Measurements from ENCODE around the gene SERTAD4. TPM values are rescaled to one million over a fixed set of nuclear protein-coding genes. Genes with fewer than 3 reads are reported as not detected.

SERTAD4 gene
- total RNA-seq, 1 donor from 2014 or later = 47.2 TPM

GRCh38 chr1:210228158-210228557 lies 4.4 kb upstream of the SERTAD4 start:
- H3K4me3 Mint-ChIP-seq (ENCODE audit: unreplicated experiment) = no peak overlapping the region

GRCh38 chr1:210230149-210230695 lies 2.4 kb upstream of the SERTAD4 start:
- H3K9me3 Mint-ChIP-seq (ENCODE audit: unreplicated experiment) = no peaks in the 10 kb centered on the region
- DNase-seq (ENCODE audit: extremely low spot score, unreplicated experiment) = no peak
- no peaks in the 10 kb centered on the region for H3K36me3 Mint-ChIP-seq (ENCODE audit: unreplicated experiment)
- H3K27ac Mint-ChIP-seq (ENCODE audit: unreplicated experiment) = no peak overlapping the region
- H3K27me3 Mint-ChIP-seq (ENCODE audit: unreplicated experiment) = no peaks in the 10 kb centered on the region
- no peak overlapping the region for H3K4me3 Mint-ChIP-seq (ENCODE audit: unreplicated experiment)
- no peak for TF ChIP-seq CTCF (IDR thresholded peaks at IDR 0.05)
- H3K4me1 Mint-ChIP-seq (ENCODE audit: unreplicated experiment) = peaks cover 20% of the 10 kb centered on the region

More at GRCh38 chr1:210228158-210228557, 4.4 kb upstream of the SERTAD4 start:
- Mint-ChIP-seq H3K27me3 (ENCODE audit: unreplicated experiment) (no peaks in the 10 kb centered on the region), H3K4me1 (ENCODE audit: unreplicated experiment) (peaks cover 8% of the 10 kb centered on the region), H3K9me3 (ENCODE audit: unreplicated experiment) (no peaks in the 10 kb centered on the region), H3K27ac (ENCODE audit: unreplicated experiment) (no peak overlapping the region), H3K36me3 (ENCODE audit: unreplicated experiment) (no peaks in the 10 kb centered on the region)
- no peak for DNase-seq (ENCODE audit: extremely low spot score, unreplicated experiment)
- no peak for TF ChIP-seq CTCF (IDR thresholded peaks at IDR 0.05)

DNA sequence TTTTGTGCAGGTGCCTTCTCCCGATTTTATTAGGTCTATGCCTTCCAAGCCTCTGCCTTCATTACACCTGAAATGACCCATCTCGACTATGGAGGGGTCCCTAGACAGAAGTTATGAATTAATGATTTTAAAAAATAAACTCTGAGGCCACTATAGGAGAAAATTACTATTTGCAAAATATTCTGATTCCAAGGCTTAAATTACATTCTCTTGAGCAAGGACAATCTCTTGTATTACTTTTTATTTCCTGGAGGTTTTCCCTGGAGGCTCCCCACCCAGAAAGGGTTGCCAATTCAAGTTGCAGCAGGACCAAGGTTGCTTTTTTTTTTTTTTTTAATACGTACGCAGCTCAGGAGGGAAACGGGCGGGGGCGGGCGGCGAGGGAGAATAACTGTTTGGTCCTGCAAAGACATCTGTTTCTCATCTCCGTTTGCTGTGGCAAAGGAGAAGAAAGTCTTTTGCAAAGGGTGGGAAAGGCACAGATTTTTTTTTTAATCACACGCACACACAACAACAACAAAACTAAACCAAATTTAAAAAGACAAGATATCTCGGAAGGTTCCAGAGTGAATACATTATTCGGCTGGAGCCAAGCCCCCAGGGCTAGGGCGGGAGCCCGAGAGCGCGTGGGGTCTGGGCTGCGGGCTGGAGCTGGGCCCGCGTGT lies 618 bp upstream of the SERTAD4 start:
- H3K9me3 Mint-ChIP-seq (ENCODE audit: unreplicated experiment) = no peaks in the 10 kb centered on the region
- H3K27me3 Mint-ChIP-seq (ENCODE audit: unreplicated experiment) = no peaks in the 10 kb centered on the region
- DNase-seq (ENCODE audit: extremely low spot score, unreplicated experiment) = no peak
- no peak for TF ChIP-seq CTCF (IDR thresholded peaks at IDR 0.05)
- H3K4me1 Mint-ChIP-seq (ENCODE audit: unreplicated experiment) = peaks cover 38% of the 10 kb centered on the region
- no peaks in the 10 kb centered on the region for H3K36me3 Mint-ChIP-seq (ENCODE audit: unreplicated experiment)
- peak overlapping the region; percentile 86 for H3K4me3 Mint-ChIP-seq (ENCODE audit: unreplicated experiment)
- peak overlapping the region; percentile 92 for H3K27ac Mint-ChIP-seq (ENCODE audit: unreplicated experiment)

DNA sequence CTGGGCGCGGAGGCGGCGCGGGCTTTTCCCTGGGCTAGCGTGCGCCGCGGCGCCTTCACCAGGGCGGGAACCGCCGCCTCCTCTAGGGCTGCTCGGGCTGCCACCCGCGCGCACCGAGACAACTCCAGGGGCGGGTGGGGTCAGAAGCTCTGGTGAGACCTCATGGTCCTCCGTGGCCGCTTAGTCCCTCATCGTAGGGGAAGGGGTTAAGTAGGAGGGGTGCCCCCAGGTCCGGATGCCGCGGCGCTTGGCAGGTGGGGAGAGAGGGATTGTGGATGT lies 559 bp downstream of the SERTAD4 start:
- peaks cover 48% of the 10 kb centered on the region for H3K4me1 Mint-ChIP-seq (ENCODE audit: unreplicated experiment)
- H3K27ac Mint-ChIP-seq (ENCODE audit: unreplicated experiment) = peak overlapping the region; percentile 70
- no peaks in the 10 kb centered on the region for H3K36me3 Mint-ChIP-seq (ENCODE audit: unreplicated experiment)
- no peak for TF ChIP-seq CTCF (IDR thresholded peaks at IDR 0.05)
- H3K9me3 Mint-ChIP-seq (ENCODE audit: unreplicated experiment) = no peaks in the 10 kb centered on the region
- peak overlapping the region; percentile 81 for H3K4me3 Mint-ChIP-seq (ENCODE audit: unreplicated experiment)
- DNase-seq (ENCODE audit: extremely low spot score, unreplicated experiment) = peak; percentile 86
- H3K27me3 Mint-ChIP-seq (ENCODE audit: unreplicated experiment) = no peaks in the 10 kb centered on the region

- Mint-ChIP-seq H3K27me3 (ENCODE audit: unreplicated experiment) (no peaks in the 10 kb centered on the region), H3K4me3 (ENCODE audit: unreplicated experiment) (peak overlapping the region; percentile 81), H3K9me3 (ENCODE audit: unreplicated experiment) (no peaks in the 10 kb centered on the region), H3K4me1 (ENCODE audit: unreplicated experiment) (peaks cover 54% of the 10 kb centered on the region), H3K27ac (ENCODE audit: unreplicated experiment) (peak overlapping the region; percentile 70), H3K36me3 (ENCODE audit: unreplicated experiment) (peaks cover 2% of the 10 kb centered on the region)
- no peak for TF ChIP-seq CTCF (IDR thresholded peaks at IDR 0.05)
- DNase-seq (ENCODE audit: extremely low spot score, unreplicated experiment) = no peak
Measured at GRCh38 chr1:210233495-210234328, 1.1 kb downstream of the SERTAD4 start.

All from osteocyte (in vitro differentiated cells).